Adrenal gland (tissue), 5 donors: Measurements from ENCODE around the gene SLC6A11.

ENCODE experiments used
- CTCF ChIP-seq, 6 experiments: fragments of 450-650 bp in 4 of 6; fragments of 200-600 bp in 2 of 6; sonication (generic) in 1 of 6; IDR thresholded peaks; 1 replicate in 5 of 6; 2 replicates in 1 of 6; pipeline versions ENCODE4 v1.5.1 to v1.8.0; 2016 to 2021; ENCODE audit warnings: antibody characterized with exemption in 6 of 6, mild to moderate bottlenecking in 2 of 6, moderate library complexity in 1 of 6
- POLR2A ChIP-seq, 2 donors: fragments of 450-650 bp; IDR thresholded peaks; one replicate each; pipeline ENCODE4 v1.6.1; 2017; ENCODE audit warnings: antibody characterized with exemption in 2 of 2, mild to moderate bottlenecking in 2 of 2, moderate library complexity in 1 of 2
- donor health status: DM: no; HTN: no; CAD: no.

GRCh38 chr3:10888518-10889090, 72.6 kb downstream of the SLC6A11 start:
- no peak for TF ChIP-seq CTCF (IDR thresholded peaks at IDR 0.05)
- TF ChIP-seq POLR2A (IDR thresholded peaks at IDR 0.05): no peak
